Measurements from ENCODE around the gene DIP2C.

DNA sequence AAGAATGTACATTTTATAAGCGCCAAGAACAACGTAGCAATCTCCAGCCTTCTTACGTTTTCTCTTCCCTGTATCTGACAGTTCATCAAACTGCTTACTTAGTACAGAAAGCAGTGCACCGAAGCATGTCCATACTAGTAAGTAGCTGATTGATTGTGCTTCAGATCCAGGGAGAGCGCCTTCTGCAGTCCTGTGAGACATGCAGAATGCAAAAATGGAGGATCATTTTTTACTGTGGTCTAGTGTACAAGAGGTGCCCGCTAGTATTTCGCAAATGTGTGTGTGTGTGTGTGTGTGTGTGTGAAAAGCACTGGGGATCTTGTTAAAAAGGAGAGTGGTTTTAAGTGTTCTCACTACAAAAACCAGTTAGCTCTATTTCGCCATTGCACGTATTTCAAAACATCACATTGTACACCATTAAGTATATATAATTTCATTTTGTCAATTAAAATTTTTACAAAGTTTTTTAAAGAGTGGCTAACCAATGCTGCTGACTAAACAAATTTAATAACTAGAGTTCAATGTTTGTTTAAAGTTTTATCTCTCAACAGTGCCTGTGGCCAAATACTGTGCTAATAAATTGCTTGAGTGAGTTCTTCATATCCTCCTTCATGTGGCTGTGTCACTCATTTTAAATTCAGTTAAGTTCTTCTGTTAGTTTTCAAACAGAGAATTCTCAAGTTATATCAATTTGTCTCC is 454.6 kb downstream of the DIP2C start:
- TF ChIP-seq CTCF (IDR thresholded peaks at IDR 0.05) (no peak), POLR2A (IDR thresholded peaks at IDR 0.05) (no peak)
